Measurements from ENCODE around the gene PCSK4.
"Not testable (repeated sequence)": the region's sequence is repeated elsewhere in the genome, so short reads cannot be mapped to it uniquely, and the experiment has no call there.

The PCSK4 gene

DNA sequence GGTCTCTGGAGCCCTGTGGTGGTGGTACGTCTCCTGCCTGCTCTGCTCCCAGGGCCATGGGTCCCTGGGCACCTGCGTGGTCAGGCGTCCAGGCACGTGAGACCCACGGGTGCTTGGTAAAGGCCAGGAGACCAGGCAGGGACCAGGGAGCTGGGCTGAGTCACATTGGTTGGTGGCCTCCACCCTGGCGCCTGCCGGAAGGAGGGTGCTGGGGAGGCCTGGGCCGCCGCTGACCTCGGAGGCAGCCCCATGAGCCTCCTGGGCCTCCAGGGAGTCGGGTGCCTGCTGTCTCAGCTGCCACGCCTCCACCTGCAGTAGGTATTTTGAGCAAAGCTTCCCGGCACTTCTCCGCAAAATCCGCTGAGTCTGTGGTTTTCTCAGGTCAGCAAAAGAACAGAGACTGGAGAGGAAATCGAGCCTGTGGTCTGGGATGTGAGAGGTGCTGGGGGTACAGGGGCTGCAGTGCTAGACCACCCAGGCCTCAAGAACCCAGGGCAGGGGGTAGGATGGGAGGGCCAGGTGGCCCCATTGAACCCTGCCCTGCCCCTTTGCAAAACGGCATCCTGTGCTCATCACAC lies 30.1 kb upstream of the PCSK4 start:
- DNase-seq (ENCODE audit: low read depth), result no peak
- H3K4me3 ChIP-seq (ENCODE audit: low read depth, low read length), result no peak overlapping the region
- TF ChIP-seq, protein P1, sequence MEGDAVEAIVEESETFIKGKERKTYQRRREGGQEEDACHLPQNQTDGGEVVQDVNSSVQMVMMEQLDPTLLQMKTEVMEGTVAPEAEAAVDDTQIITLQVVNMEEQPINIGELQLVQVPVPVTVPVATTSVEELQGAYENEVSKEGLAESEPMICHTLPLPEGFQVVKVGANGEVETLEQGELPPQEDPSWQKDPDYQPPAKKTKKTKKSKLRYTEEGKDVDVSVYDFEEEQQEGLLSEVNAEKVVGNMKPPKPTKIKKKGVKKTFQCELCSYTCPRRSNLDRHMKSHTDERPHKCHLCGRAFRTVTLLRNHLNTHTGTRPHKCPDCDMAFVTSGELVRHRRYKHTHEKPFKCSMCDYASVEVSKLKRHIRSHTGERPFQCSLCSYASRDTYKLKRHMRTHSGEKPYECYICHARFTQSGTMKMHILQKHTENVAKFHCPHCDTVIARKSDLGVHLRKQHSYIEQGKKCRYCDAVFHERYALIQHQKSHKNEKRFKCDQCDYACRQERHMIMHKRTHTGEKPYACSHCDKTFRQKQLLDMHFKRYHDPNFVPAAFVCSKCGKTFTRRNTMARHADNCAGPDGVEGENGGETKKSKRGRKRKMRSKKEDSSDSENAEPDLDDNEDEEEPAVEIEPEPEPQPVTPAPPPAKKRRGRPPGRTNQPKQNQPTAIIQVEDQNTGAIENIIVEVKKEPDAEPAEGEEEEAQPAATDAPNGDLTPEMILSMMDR (IDR thresholded peaks at IDR 0.05; ENCODE audit: insufficient read depth, low read depth, low read length, missing control alignments), result no peak

DNA sequence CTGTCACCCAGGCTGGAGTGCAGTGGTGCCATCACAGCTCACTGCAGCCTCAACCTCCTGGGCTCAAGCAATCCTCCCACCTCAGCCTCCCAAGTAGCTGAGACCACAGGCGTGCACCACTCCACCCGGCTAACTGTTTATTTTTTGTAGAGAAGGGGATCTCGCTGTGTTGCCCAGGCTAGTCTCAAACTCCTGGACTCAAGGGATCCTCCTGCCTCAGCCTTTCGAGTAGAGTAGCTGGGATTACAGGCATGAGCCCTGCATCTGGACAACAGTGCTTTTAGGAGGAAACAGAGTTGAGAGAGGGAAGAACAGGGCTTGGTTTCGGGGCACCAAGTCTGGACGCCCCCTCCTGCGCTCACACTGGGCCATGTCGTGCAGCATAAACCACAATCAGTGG lies 29.7 kb upstream of the PCSK4 start:
- H3K4me3 ChIP-seq (ENCODE audit: low read depth, low read length); DNase-seq (ENCODE audit: low read depth): not testable (repeated sequence)

DNA sequence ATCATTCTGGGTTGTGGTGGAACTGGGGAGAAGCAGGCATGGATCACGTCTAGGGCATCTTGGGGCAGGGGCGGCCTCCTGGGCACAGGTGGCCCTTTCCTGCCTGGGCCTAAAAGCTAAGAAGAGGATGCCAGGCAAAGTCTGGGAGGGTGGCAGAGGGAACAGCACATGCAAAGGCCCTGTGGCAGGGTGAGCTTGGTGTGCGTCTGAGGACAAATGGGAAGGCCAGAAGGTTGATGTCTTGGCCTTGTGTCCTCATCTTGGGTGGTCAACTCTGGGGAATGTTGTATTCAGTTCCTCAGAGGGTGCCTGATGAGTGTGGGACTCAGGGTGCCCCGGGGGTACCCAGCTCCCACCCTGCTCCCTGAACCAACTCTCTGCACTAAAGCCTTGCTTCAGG lies 28.3 kb upstream of the PCSK4 start:
- TF ChIP-seq, protein P1 (IDR thresholded peaks at IDR 0.05; ENCODE audit: insufficient read depth, low read depth, low read length, missing control alignments), result no peak
- DNase-seq (ENCODE audit: low read depth), result no peak
- no peak overlapping the region for H3K4me3 ChIP-seq (ENCODE audit: low read depth, low read length)

GRCh38 chr19:1516395-1516753 lies 26.2 kb upstream of the PCSK4 start:
- peak; percentile 33 for DNase-seq (ENCODE audit: low read depth)
- TF ChIP-seq, protein P1 (IDR thresholded peaks at IDR 0.05; ENCODE audit: insufficient read depth, low read depth, low read length, missing control alignments), result no peak
- H3K4me3 ChIP-seq (ENCODE audit: low read depth, low read length), result no peak overlapping the region

DNA sequence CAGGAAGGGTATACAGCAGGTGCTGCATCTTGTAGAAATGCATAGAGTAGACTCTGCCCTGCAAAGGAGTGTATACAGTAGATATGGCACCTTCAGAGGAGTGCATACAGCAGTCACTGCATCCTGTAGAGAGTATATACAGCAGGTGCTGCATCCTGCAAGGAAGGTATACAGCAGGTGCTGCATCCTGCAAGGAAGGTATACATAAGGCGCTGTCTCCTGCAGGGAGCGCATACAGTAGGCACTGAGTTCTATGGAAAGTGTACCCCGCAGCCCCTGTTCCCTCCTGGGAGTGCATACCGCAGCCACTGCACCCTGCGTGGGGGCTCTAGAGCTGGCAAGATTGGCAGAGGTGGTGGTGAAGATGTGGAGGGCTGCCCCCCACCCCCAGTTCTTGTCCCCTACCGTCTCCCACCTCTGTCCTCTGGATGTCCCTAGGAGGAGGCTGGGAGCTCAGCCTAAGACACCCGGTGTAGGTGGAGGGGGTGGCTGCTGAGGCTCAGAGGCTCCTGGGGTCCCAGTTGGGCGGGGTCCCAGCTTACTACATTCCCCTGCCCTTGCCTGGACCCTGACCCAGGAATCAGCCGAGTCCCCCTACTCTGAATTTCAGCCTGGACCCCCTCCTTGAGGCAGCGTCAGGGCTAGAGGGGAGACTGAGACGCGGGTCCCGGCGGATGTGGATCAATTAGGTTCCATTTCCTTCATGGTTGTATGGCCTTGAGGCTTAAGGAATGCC lies 25.0 kb upstream of the PCSK4 start:
- H3K4me3 ChIP-seq (ENCODE audit: low read depth, low read length), result no peak overlapping the region
- DNase-seq (ENCODE audit: low read depth), result no peak
- TF ChIP-seq, protein P1 (IDR thresholded peaks at IDR 0.05; ENCODE audit: insufficient read depth, low read depth, low read length, missing control alignments), result no peak

- no peak for DNase-seq (ENCODE audit: low read depth)
- TF ChIP-seq, protein P1 (IDR thresholded peaks at IDR 0.05; ENCODE audit: insufficient read depth, low read depth, low read length, missing control alignments), result no peak
- H3K4me3 ChIP-seq (ENCODE audit: low read depth, low read length), result no peak overlapping the region
Measured at GRCh38 chr19:1514295-1514661, 24.1 kb upstream of the PCSK4 start.

- TF ChIP-seq, protein P1 (IDR thresholded peaks at IDR 0.05; ENCODE audit: insufficient read depth, low read depth, low read length, missing control alignments), result peak; percentile 71
- peak overlapping the region; percentile 14; the same call in 1 of the 2 replicates for H3K4me3 ChIP-seq (ENCODE audit: low read depth, low read length)
- DNase-seq (ENCODE audit: low read depth), result peak; percentile 63
Measured at GRCh38 chr19:1513499-1514294, 23.5 kb upstream of the PCSK4 start.

All from GM12865 (cell line).